Measurements from ENCODE around the gene BMPR1B. TPM values are rescaled to one million over a fixed set of nuclear protein-coding genes. Genes with fewer than 3 reads are reported as not detected.

The BMPR1B gene
- total and polyA plus RNA-seq, 2 of the 8 experiments (the other 6 are each of a cell fraction or from before 2014, with no cell fraction given), result 0.14 to 1.1 TPM

DNA sequence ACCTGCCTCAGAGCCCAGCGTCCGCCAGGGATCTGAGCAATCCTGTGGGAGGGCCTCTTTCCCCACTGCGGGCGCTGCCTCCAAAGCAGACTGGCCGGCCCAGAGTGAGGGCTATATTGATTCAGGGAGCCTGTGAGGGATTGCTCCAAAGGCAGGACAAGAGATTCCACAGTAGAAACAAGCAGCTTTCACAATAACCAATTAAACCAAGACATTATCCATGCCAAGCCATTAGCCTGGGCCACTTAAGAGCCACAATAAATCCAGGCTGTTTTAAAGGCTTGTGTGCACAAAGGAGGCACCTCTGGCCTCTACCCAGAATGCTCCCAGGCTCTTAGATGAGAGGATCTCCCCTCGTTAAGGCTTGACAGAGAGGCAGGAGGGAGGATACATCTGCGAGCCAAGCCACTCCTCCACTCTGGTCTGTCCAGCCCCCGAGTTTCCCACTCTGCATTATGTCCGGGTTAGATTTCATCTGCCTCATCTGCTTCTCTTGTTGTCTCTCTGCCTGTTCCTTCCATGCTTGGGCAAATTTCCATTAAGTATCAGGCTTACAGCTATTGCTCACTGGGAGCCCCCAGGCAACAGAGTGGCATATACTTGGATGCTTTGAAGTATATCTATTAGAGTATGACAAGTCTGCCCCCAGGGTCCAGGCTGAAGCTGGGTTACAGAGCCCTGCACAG, 433.1 kb downstream of the BMPR1B start (continued):
- no peak for TF ChIP-seq HDAC6 (IDR thresholded peaks at IDR 0.05; ENCODE audit: low read depth, low read length)

Data from H1 (cell line).